Measurements from ENCODE around the gene EFCAB9.

The EFCAB9 gene

GRCh38 chr5:172245046-172245445 lies 51.1 kb downstream of the EFCAB9 start:
- no peak for FAIRE-seq

GRCh38 chr5:172245703-172246125 lies 51.7 kb downstream of the EFCAB9 start:
- no peak for FAIRE-seq

- no peak for FAIRE-seq
These were observed 54.7 kb downstream of the EFCAB9 start for GRCh38 chr5:172248637-172249036.

- FAIRE-seq: no peak
These were observed 57.4 kb downstream of the EFCAB9 start for GRCh38 chr5:172251419-172251818.

- no peak for FAIRE-seq
These were observed 58.5 kb downstream of the EFCAB9 start for GRCh38 chr5:172252501-172252900.
